HG02759 (cell line): ENCODE measurements around the gene MUC12.
"Not testable (repeated sequence)": the region's sequence is repeated elsewhere in the genome, so short reads cannot be mapped to it uniquely, and the experiment has no call there.

Experiments
- ATAC-seq: cut with Tn5 transposase; IDR thresholded peaks from one replicate; pipeline ENCODE4 v1.9.1; 2021; ENCODE audit warnings: mild to moderate bottlenecking, moderate library complexity; ENCODE audit not compliant: unreplicated experiment

Gene MUC12

DNA sequence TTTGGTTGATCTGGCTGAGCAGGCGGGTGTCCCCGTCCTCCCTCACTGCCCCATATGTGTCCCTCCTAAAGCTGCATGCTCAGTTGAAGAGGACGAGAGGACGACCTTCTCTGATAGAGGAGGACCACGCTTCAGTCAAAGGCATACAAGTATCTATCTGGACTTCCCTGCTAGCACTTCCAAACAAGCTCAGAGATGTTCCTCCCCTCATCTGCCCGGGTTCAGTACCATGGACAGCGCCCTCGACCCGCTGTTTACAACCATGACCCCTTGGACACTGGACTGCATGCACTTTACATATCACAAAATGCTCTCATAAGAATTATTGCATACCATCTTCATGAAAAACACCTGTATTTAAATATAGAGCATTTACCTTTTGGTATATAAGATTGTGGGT, 89.0 kb downstream of the MUC12 start:
- ATAC-seq, result no peak

DNA sequence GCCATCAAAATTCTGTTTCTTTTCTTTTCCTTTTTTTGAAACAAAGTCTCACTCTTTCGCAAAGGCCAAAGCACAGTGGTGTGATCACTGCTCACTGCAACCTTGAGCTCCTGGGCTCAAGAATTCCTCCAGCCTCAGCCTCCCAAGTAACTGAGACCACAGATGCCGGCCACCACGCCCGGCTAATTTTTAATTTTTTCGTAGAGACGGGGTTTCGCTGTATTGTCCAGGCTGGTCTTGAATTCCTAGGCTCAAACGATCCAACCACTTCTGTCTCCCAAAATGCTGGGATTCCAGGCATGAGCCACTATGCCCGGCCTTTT, 90.2 kb downstream of the MUC12 start:
- no peak for ATAC-seq

DNA sequence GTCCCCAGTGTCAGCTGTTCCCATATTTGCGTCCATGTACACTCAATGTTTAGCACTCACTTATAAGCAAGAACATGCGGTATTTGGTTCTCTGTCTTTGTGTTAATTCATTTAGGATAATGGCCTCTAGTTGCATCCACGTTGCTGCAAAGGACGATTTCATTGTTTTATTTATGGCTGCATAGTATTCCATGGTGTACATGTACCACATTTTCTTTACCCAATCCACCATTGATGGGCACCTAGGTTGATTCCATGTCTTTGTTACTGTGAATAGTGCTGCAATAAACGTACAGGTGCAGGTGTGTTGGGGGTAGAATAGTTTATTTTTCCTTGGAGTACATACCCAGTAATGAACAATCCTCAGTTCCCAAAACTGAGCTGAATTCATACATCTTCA, 91.6 kb downstream of the MUC12 start:
- ATAC-seq, result no peak

DNA sequence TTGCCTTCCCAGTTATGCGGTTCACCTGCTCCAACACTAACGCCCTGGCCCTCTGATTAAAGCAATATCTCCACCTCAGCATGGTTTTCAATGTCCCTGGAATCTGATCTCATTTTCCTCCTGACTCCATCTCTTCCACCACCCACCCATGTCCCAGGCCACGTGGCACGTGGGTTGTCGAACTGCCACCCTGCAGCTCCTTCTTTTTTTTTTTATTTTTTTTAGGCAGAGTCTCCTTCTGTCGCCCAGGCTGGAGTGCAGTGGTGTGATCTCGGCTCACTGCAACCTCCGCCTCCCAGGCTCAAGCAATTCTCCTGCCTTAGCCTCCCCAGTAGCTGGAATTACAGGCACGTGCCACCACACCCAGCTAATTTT, 94.8 kb downstream of the MUC12 start:
- ATAC-seq, result not testable (repeated sequence)

DNA sequence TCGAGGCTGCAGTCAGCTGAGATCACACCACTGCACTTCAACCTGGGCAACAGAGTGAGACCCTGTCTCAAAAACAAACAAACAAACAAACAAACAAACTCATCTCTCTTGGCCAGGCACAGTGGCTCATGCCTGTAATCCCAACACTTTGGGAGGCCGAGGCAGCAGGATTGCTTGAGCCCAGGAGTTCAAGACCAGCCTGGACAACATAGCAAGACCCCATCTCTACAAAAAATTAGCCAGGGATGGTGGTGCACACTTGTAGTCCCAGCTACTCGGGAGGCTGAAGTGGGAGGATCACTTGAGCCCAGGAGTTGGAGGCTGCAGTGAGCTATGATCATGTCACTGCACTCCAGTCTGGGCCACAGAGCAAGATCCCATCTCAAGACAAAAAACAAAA, 95.8 kb downstream of the MUC12 start:
- not testable (repeated sequence) for ATAC-seq

- no peak for ATAC-seq
Measured at GRCh38 chr7:101066141-101066832, 96.9 kb downstream of the MUC12 start.

GRCh38 chr7:101066833-101067177, 97.4 kb downstream of the MUC12 start:
- no peak for ATAC-seq

GRCh38 chr7:101068401-101068800, 99.0 kb downstream of the MUC12 start:
- ATAC-seq, result no peak
